ENCODE results near the gene ATRNL1.
"Not testable (repeated sequence)": the region's sequence is repeated elsewhere in the genome, so short reads cannot be mapped to it uniquely, and the experiment has no call there.

ATRNL1 gene

GRCh38 chr10:115772606-115773005 lies 679.4 kb downstream of the ATRNL1 start:
- DNase-seq, result no peak

- no peak for DNase-seq
Measured at GRCh38 chr10:115773832-115774231, 680.7 kb downstream of the ATRNL1 start.

- no peak for DNase-seq
Measured at GRCh38 chr10:115774721-115775120, 681.6 kb downstream of the ATRNL1 start.

- DNase-seq, result no peak
Measured at GRCh38 chr10:115777646-115778045, 684.5 kb downstream of the ATRNL1 start.

- no peak for DNase-seq
Measured at GRCh38 chr10:115790220-115790619, 697.1 kb downstream of the ATRNL1 start.

GRCh38 chr10:115795964-115796363 lies 702.8 kb downstream of the ATRNL1 start:
- no peak for DNase-seq

GRCh38 chr10:115801457-115801856 lies 708.3 kb downstream of the ATRNL1 start:
- no peak for DNase-seq

- no peak for DNase-seq
Measured at GRCh38 chr10:115801992-115802391, 708.8 kb downstream of the ATRNL1 start.

- no peak for DNase-seq
Measured at GRCh38 chr10:115802911-115803310, 709.7 kb downstream of the ATRNL1 start.

GRCh38 chr10:115814542-115814941 lies 721.4 kb downstream of the ATRNL1 start:
- DNase-seq, result no peak

- no peak for DNase-seq
Measured at GRCh38 chr10:115818012-115818411, 724.8 kb downstream of the ATRNL1 start.

- DNase-seq, result no peak
Measured at GRCh38 chr10:115826396-115826795, 733.2 kb downstream of the ATRNL1 start.

GRCh38 chr10:115827231-115828009 lies 734.3 kb downstream of the ATRNL1 start:
- DNase-seq, result no peak

- not testable (repeated sequence) for DNase-seq
Measured at GRCh38 chr10:115828182-115828581, 735.0 kb downstream of the ATRNL1 start.

- DNase-seq, result no peak
Measured at GRCh38 chr10:115829521-115830205, 736.5 kb downstream of the ATRNL1 start.

GRCh38 chr10:115830265-115830970 lies 737.3 kb downstream of the ATRNL1 start:
- DNase-seq, result no peak

- no peak for DNase-seq
Measured at GRCh38 chr10:115831016-115831415, 737.9 kb downstream of the ATRNL1 start.

GRCh38 chr10:115833119-115833518 lies 740.0 kb downstream of the ATRNL1 start:
- no peak for DNase-seq

- no peak for DNase-seq
Measured at GRCh38 chr10:115844591-115844990, 751.4 kb downstream of the ATRNL1 start.

- no peak for DNase-seq
Measured at GRCh38 chr10:115845921-115846320, 752.8 kb downstream of the ATRNL1 start.

- DNase-seq, result no peak
Measured at GRCh38 chr10:115846528-115846927, 753.4 kb downstream of the ATRNL1 start.

- DNase-seq, result no peak
Measured at GRCh38 chr10:115849197-115849596, 756.0 kb downstream of the ATRNL1 start.

- DNase-seq, result no peak
Measured at GRCh38 chr10:115850666-115851065, 757.5 kb downstream of the ATRNL1 start.

- no peak for DNase-seq
Measured at GRCh38 chr10:115851695-115852094, 758.5 kb downstream of the ATRNL1 start.
